HG03025 (cell line): ENCODE measurements around the gene CRY1.
"Not testable (repeated sequence)": the region's sequence is repeated elsewhere in the genome, so short reads cannot be mapped to it uniquely, and the experiment has no call there.

ENCODE experiments used
- ATAC-seq: cut with Tn5 transposase; IDR thresholded peaks from one replicate; pipeline ENCODE4 v1.9.1; 2021; ENCODE audit warnings: mild to moderate bottlenecking, moderate library complexity; ENCODE audit not compliant: unreplicated experiment, low FRiP score

Gene CRY1

GRCh38 chr12:107017042-107017441 lies 76.3 kb downstream of the CRY1 start:
- ATAC-seq = no peak

GRCh38 chr12:107014055-107014454 lies 79.3 kb downstream of the CRY1 start:
- ATAC-seq = no peak

GRCh38 chr12:107012736-107013425 lies 80.5 kb downstream of the CRY1 start:
- no peak for ATAC-seq

- ATAC-seq = no peak
Observed at GRCh38 chr12:107011519-107011918, 81.8 kb downstream of the CRY1 start.

- ATAC-seq = no peak
Observed at GRCh38 chr12:107007411-107007810, 85.9 kb downstream of the CRY1 start.

GRCh38 chr12:107002665-107003064 lies 90.7 kb downstream of the CRY1 start:
- not testable (repeated sequence) for ATAC-seq

GRCh38 chr12:106999446-106999845 lies 93.9 kb downstream of the CRY1 start:
- ATAC-seq = no peak

GRCh38 chr12:106997916-106998315 lies 95.4 kb downstream of the CRY1 start:
- no peak for ATAC-seq

- not testable (repeated sequence) for ATAC-seq
Observed at GRCh38 chr12:106996102-106996501, 97.2 kb downstream of the CRY1 start.

- no peak for ATAC-seq
Observed at GRCh38 chr12:106994579-106995220, 98.6 kb downstream of the CRY1 start.

- ATAC-seq = no peak
Observed at GRCh38 chr12:106987846-106988245, 105.5 kb downstream of the CRY1 start.

GRCh38 chr12:106986625-106987389 lies 106.5 kb downstream of the CRY1 start, which contains the start of gene MTERF2:
Gene MTERF2, minus strand, starts transcription at chr12:106987146. Its CDS starts 8,432 bp downstream, at chr12:106978714.
- ATAC-seq = peak; percentile 92

- ATAC-seq = no peak
Observed at GRCh38 chr12:106986135-106986534, 107.2 kb downstream of the CRY1 start.

- ATAC-seq = no peak
Observed at GRCh38 chr12:106985479-106985878, 107.9 kb downstream of the CRY1 start.

GRCh38 chr12:106984588-106985137 lies 108.7 kb downstream of the CRY1 start:
- ATAC-seq = no peak

GRCh38 chr12:106982229-106982628 lies 111.1 kb downstream of the CRY1 start:
- ATAC-seq = no peak

GRCh38 chr12:106981788-106982187 lies 111.6 kb downstream of the CRY1 start:
- no peak for ATAC-seq

GRCh38 chr12:106980944-106981343 lies 112.4 kb downstream of the CRY1 start:
- ATAC-seq = no peak

- no peak for ATAC-seq
Observed at GRCh38 chr12:106978035-106978800, 115.1 kb downstream of the CRY1 start.

- ATAC-seq = no peak
Observed at GRCh38 chr12:106976668-106977067, 116.7 kb downstream of the CRY1 start.
